ENCODE results near the gene B3GNT3.
A peak's percentile ranks its signal among the peaks of the same experiment; 100 is the strongest.

The B3GNT3 gene

GRCh38 chr19:17859533-17860330 lies 64.8 kb downstream of the B3GNT3 start, which contains the start of gene RPL18A:
RPL18A (plus strand) TSS chr19:17859910; CDS start chr19:17859957, 47 bp downstream.
- DNase-seq (ENCODE audit: low read depth in 2 of 2, low spot score in 1 of 2) = peak; percentile 97 to 99

GRCh38 chr19:17860331-17860992 lies 65.5 kb downstream of the B3GNT3 start:
- no peak for DNase-seq (ENCODE audit: low read depth in 2 of 2, low spot score in 1 of 2)

GRCh38 chr19:17860993-17861360 lies 66.0 kb downstream of the B3GNT3 start:
- no peak for DNase-seq (ENCODE audit: low read depth in 2 of 2, low spot score in 1 of 2)

- DNase-seq (ENCODE audit: low read depth in 2 of 2, low spot score in 1 of 2) = no peak
These were observed 66.8 kb downstream of the B3GNT3 start for GRCh38 chr19:17861542-17862402.

- DNase-seq (ENCODE audit: low read depth in 2 of 2, low spot score in 1 of 2) = no peak
These were observed 68.0 kb downstream of the B3GNT3 start for GRCh38 chr19:17862711-17863519.

All from stimulated activated CD8-positive, alpha-beta memory T cell treated with anti-CD3 and anti-CD28 coated beads, Interleukin-4, amount 100 ng/mL, for 1 hour (primary cell).